ENCODE results near the gene WBP11. TPM values are rescaled to one million over a fixed set of nuclear protein-coding genes. Genes with fewer than 3 reads are reported as not detected.

Gene WBP11
- total RNA-seq, 1 experiment from 2014 or later, result 108 TPM

GRCh38 chr12:14743061-14743460 lies 60.2 kb downstream of the WBP11 start:
- no peak overlapping the region for H3T11ph ChIP-seq (ENCODE audit: low read length)
- H4K8ac ChIP-seq (replicated peaks; ENCODE audit: insufficient read length, low read depth, low read length), result no peak overlapping the region
- H3K9ac ChIP-seq (ENCODE audit: extremely low read depth, insufficient read length, low read length), result no peak overlapping the region
- no peak for DNase-seq
- no peak overlapping the region for H3K27ac ChIP-seq (ENCODE audit: insufficient read length, low read depth, low read length)
- H3K79me1 ChIP-seq (ENCODE audit: insufficient read depth, low read depth, low read length, poor library complexity, severe bottlenecking), result no peaks in the 10 kb centered on the region
- no peak overlapping the region for H3K4me2 ChIP-seq (ENCODE audit: insufficient read depth, insufficient read length, low read length)
- H3K23ac ChIP-seq (ENCODE audit: insufficient read length, low read depth, low read length), result no peak overlapping the region
- no peak for TF ChIP-seq CTCF (conservative IDR thresholded peaks at IDR 0.05)
- no peak overlapping the region for H3K14ac ChIP-seq (ENCODE audit: insufficient read depth, low read length)
- H2BK5ac ChIP-seq (ENCODE audit: insufficient read length, low read length), result no peak overlapping the region
- Mint-ChIP-seq H3K36me3 (ENCODE audit: insufficient read depth in 1 of 3, low read depth in 3 of 3) (peaks cover 32 to 59% (median 40%) of the 10 kb centered on the region in 3 experiments), H3K27ac (no peak overlapping the region), H3K4me3 (no peak overlapping the region), H3K9me3 (peaks cover 48 to 53% of the 10 kb centered on the region in 2 experiments), H3K27me3 (ENCODE audit: low read depth) (no peaks in the 10 kb centered on the region), H3K4me1 (no peaks in the 10 kb centered on the region)
- no peak overlapping the region for H3K4ac ChIP-seq (ENCODE audit: low read depth, low read length)
- H4K91ac ChIP-seq (ENCODE audit: insufficient read length, low read depth, low read length), result no peak overlapping the region
- no peaks in the 10 kb centered on the region for H3K27me3 ChIP-seq (ENCODE audit: insufficient read depth, low read length)
- no peak overlapping the region for H2AK5ac ChIP-seq (ENCODE audit: insufficient read length, low read length)
- H3K9me3 ChIP-seq (ENCODE audit: control insufficient read depth, low read depth, low read length), result peaks cover 20% of the 10 kb centered on the region
- no peak overlapping the region for H2BK15ac ChIP-seq (ENCODE audit: low read depth, low read length)
- H3K23me2 ChIP-seq (ENCODE audit: insufficient read length, low read depth, low read length, poor library complexity, severe bottlenecking), result no peaks in the 10 kb centered on the region
- H3K18ac ChIP-seq (ENCODE audit: insufficient read length, low read depth, low read length), result no peak overlapping the region
- H3K4me1 ChIP-seq (ENCODE audit: insufficient read depth, low read length), result no peaks in the 10 kb centered on the region
- H2BK20ac ChIP-seq (ENCODE audit: low read depth, low read length, poor library complexity, severe bottlenecking), result no peak overlapping the region
- no peak overlapping the region for H4K5ac ChIP-seq (ENCODE audit: insufficient read length, low read depth, low read length)
- no peak overlapping the region for H2BK120ac ChIP-seq (ENCODE audit: low read depth, low read length, poor library complexity, severe bottlenecking)
- H2AFZ ChIP-seq (ENCODE audit: low read length), result no peak overlapping the region
- no CpG with 5 or more reads among the region's 1 CpG for WGBS (ENCODE audit: extremely low coverage, insufficient read length, low lambda C conversion rate)
- H2BK12ac ChIP-seq (ENCODE audit: insufficient read length, low read depth, low read length), result no peak overlapping the region
- no peak overlapping the region for H3K56ac ChIP-seq (ENCODE audit: insufficient read length, low read depth, low read length)
- H3K79me2 ChIP-seq (ENCODE audit: insufficient read depth, low read length), result no peaks in the 10 kb centered on the region
- no peaks in the 10 kb centered on the region for H4K20me1 ChIP-seq (ENCODE audit: control insufficient read depth, insufficient read depth, insufficient read length)

All from H9 (cell line).